Heart left ventricle (tissue), 13 donors: Measurements from ENCODE around the gene TRPC5OS.

Experiments
- POLR2A ChIP-seq, 2 donors: fragments of 450-650 bp; IDR thresholded peaks; one replicate each; pipeline ENCODE4 v1.6.1; 2017; ENCODE audit warnings: antibody characterized with exemption in 2 of 2, mild to moderate bottlenecking in 2 of 2, moderate library complexity in 2 of 2
- TF ChIP-seq, protein P1 (sequence below), 12 donors: fragments of 200-600 bp; sonication (generic) in 4 of 12; IDR thresholded peaks; one replicate each; pipeline versions ENCODE4 v1.5.0 to v1.8.0; 2018 to 2022; ENCODE audit warnings: antibody characterized with exemption in 12 of 12, mild to moderate bottlenecking in 5 of 12
- donor health status: ischemic (EF 13 %, LVEDD 7.1; RV severe dilation, severe dysfunction).
- donor health status: DM: no; HTN: yes; CAD: no.
- donor health status: DM: no; HTN: no; CAD: no.
- donor health status: ischemic (EF 25% LVEDD 6.9; RV normal size, moderate dysfunction).
- donor health status: ischemic (EF 25% LVEDD 5.7; RV mildly dilated, moderate dysfunction).
- donor health status: ischemic (EF 35%, LVEDD 5.7; RV mildly dilated, moderate dysfunction).
- donor health status: nonischemic (EF 11% LVEDD 7.7; RV severe dilation, severe dysfunction).
- donor health status: DM: yes; HTN: yes; CAD: no.
- donor health status: PGD.
- donor health status: ischemic (EF 29% LVEDD 5.4; RV normal size, mild dysfunction).
- donor health status: nonischemic (EF 23%, LVEDD 6.1; RV moderate dilation, normal function).

DNA sequence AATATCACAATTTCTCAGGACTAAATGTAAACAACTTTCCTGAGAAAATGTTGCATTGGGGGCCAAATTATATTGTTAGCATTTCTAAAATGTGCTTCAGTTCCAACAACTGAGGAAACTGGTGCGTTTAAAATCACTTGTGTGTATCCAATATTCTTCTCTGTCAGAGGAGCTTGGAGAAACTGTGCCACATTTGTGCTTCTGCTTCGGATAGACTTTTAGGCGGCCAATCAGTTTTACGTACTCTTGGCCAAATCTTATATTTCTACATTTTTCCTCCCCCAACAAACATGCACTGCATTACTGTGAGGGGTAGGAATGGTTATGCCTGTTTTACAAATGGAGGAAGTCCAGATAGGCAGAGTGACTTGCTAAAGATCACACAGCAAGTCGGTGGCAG is 27.4 kb upstream of the TRPC5OS start:
- TF ChIP-seq POLR2A (IDR thresholded peaks at IDR 0.05) = no peak
- TF ChIP-seq, protein P1, sequence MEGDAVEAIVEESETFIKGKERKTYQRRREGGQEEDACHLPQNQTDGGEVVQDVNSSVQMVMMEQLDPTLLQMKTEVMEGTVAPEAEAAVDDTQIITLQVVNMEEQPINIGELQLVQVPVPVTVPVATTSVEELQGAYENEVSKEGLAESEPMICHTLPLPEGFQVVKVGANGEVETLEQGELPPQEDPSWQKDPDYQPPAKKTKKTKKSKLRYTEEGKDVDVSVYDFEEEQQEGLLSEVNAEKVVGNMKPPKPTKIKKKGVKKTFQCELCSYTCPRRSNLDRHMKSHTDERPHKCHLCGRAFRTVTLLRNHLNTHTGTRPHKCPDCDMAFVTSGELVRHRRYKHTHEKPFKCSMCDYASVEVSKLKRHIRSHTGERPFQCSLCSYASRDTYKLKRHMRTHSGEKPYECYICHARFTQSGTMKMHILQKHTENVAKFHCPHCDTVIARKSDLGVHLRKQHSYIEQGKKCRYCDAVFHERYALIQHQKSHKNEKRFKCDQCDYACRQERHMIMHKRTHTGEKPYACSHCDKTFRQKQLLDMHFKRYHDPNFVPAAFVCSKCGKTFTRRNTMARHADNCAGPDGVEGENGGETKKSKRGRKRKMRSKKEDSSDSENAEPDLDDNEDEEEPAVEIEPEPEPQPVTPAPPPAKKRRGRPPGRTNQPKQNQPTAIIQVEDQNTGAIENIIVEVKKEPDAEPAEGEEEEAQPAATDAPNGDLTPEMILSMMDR (IDR thresholded peaks at IDR 0.05) = no peak
